Coronary artery (tissue), 2 donors: ENCODE data around the gene CCDC78.

Source experiments
- DNase-seq: peaks from one replicate; pipeline ENCODE4 v3.0.0-alpha.2; 2017; ENCODE audit warnings: low spot score
- H3K27ac ChIP-seq, 2 donors: fragments of 200-600 bp; sonication (generic); one replicate each; pipeline ENCODE4 v1.5.1; 2016 to 2019
- H3K4me3 ChIP-seq: fragments of 200-600 bp; sonication (generic); 2 replicates; pipeline ENCODE4 v1.5.1; 2016; ENCODE audit warnings: mild to moderate bottlenecking, moderate library complexity
- CTCF ChIP-seq: fragments of 200-600 bp; sonication (generic); IDR thresholded peaks from one replicate; pipeline ENCODE4 v1.5.1; 2019; ENCODE audit warnings: antibody characterized with exemption

CCDC78 gene

GRCh38 chr16:736936-737481, 10.8 kb upstream of the CCDC78 start:
- no peak for TF ChIP-seq CTCF
- Histone ChIP-seq H3K27ac (no peak overlapping the region), H3K4me3 (no peak overlapping the region)
- DNase-seq: no peak

GRCh38 chr16:735982-736453, 9.8 kb upstream of the CCDC78 start:
- Histone ChIP-seq H3K27ac (no peak overlapping the region), H3K4me3 (no peak overlapping the region)
- DNase-seq: no peak
- no peak for TF ChIP-seq CTCF

GRCh38 chr16:734981-735881, 9.0 kb upstream of the CCDC78 start:
- no peak for TF ChIP-seq CTCF
- no peak overlapping the region for H3K27ac ChIP-seq
- DNase-seq: no peak

GRCh38 chr16:734208-734980, 8.2 kb upstream of the CCDC78 start:
- DNase-seq: no peak
- Histone ChIP-seq H3K27ac (no peak overlapping the region), H3K4me3 (no peak overlapping the region)
- no peak for TF ChIP-seq CTCF

More at GRCh38 chr16:734981-735881, 9.0 kb upstream of the CCDC78 start:
- H3K4me3 ChIP-seq: no peak overlapping the region

GRCh38 chr16:733382-734207, 7.4 kb upstream of the CCDC78 start:
- H3K4me3 ChIP-seq: no peak overlapping the region
- H3K27ac ChIP-seq: no peak overlapping the region
- no peak for TF ChIP-seq CTCF
- no peak for DNase-seq

GRCh38 chr16:732936-733335, 6.7 kb upstream of the CCDC78 start:
- Histone ChIP-seq H3K4me3 (no peak overlapping the region), H3K27ac (no peak overlapping the region)
- no peak for DNase-seq
- TF ChIP-seq CTCF: no peak
